Upper lobe of right lung (tissue), 1 donor: ENCODE data around the gene CXCR5. TPM values are rescaled to one million over a fixed set of nuclear protein-coding genes. Genes with fewer than 3 reads are reported as not detected.

Source experiments
- ATAC-seq: fragments of 200-7000 bp; cut with Tn5 transposase; one replicate; pipeline ENCODE4 v1.9.1; 2020; ENCODE audit warnings: mild to moderate bottlenecking, moderate library complexity
- DNase-seq: peaks from one replicate; pipeline ENCODE4 v3.0.0-alpha.2; 2020
- H3K27ac ChIP-seq: fragments of 200-600 bp; one replicate; pipeline ENCODE4 v1.8.0; 2022
- H3K27me3 ChIP-seq: fragments of 200-600 bp; one replicate; pipeline ENCODE4 v1.8.0; 2022; ENCODE audit warnings: mild to moderate bottlenecking
- H3K36me3 ChIP-seq: fragments of 200-600 bp; one replicate; pipeline ENCODE4 v1.8.0; 2022
- H3K4me1 ChIP-seq: fragments of 200-600 bp; one replicate; pipeline ENCODE4 v1.8.0; 2022
- H3K4me3 ChIP-seq: fragments of 200-600 bp; one replicate; pipeline ENCODE4 v1.8.0; 2022; ENCODE audit warnings: mild to moderate bottlenecking
- H3K9me3 ChIP-seq: fragments of 200-600 bp; one replicate; pipeline ENCODE4 v1.8.0; 2022
- intact Hi-C: fragments of 100-400 bp; cut with DNase I; formaldehyde crosslinking; loops from one replicate; pipeline ENCODE4 v1.11.0; 2022
- total RNA-seq: library from RNA; stranded (reverse); fragmentation: NEBNext Ultra II Directional; extraction: Animal tissue kit (Norgen Biotek cat#: 25700); gene quantifications from one replicate; pipeline ENCODE4 v1.2.1, GENCODE V29; 2021
- TF ChIP-seq, protein P1 (sequence below): fragments of 200-600 bp; IDR thresholded peaks from one replicate; pipeline ENCODE4 v1.8.0; 2022; ENCODE audit warnings: antibody characterized with exemption
- donor health status: DM: no; HTN: yes; CAD: no; lungs with severe emphysema.

CXCR5 gene
- total RNA-seq, 1 donor from 2014 or later = not detected

- DNase-seq (no peak), ATAC-seq (no peak)
- Histone ChIP-seq H3K36me3 (no peaks in the 10 kb centered on the region), H3K4me3 (no peak overlapping the region), H3K4me1 (peaks cover 27% of the 10 kb centered on the region), H3K27ac (no peak overlapping the region), H3K9me3 (no peaks in the 10 kb centered on the region), H3K27me3 (no peaks in the 10 kb centered on the region)
- intact Hi-C loops = no loop called here
- TF ChIP-seq, protein P1, sequence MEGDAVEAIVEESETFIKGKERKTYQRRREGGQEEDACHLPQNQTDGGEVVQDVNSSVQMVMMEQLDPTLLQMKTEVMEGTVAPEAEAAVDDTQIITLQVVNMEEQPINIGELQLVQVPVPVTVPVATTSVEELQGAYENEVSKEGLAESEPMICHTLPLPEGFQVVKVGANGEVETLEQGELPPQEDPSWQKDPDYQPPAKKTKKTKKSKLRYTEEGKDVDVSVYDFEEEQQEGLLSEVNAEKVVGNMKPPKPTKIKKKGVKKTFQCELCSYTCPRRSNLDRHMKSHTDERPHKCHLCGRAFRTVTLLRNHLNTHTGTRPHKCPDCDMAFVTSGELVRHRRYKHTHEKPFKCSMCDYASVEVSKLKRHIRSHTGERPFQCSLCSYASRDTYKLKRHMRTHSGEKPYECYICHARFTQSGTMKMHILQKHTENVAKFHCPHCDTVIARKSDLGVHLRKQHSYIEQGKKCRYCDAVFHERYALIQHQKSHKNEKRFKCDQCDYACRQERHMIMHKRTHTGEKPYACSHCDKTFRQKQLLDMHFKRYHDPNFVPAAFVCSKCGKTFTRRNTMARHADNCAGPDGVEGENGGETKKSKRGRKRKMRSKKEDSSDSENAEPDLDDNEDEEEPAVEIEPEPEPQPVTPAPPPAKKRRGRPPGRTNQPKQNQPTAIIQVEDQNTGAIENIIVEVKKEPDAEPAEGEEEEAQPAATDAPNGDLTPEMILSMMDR = no peak
Measured at GRCh38 chr11:118885831-118886565, 2.3 kb downstream of the CXCR5 start.

DNA sequence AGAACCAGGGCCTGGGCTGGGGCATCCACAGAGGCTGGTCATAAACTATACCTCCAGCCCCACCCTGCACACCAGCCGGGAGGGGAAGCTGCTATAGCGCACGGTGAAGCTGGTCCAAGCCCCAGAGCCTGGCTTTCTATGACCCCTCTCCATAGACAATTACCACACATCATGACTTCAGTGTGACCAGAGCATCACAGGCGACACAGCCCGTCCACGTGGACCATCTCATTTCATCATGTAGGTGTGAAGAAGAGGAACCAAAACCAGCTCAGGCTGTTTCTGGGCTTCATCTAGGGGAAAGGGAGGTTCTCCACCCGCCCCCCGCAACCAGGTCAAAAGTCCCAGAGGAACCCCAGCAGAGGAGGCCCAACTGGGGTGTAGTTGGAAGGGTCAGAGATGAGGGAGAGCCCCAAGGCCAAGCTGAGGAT lies 3.0 kb downstream of the CXCR5 start:
- DNase-seq = no peak
- TF ChIP-seq, protein P1 = no peak
- no peaks in the 10 kb centered on the region for H3K27me3 ChIP-seq
- H3K4me3 ChIP-seq = no peak overlapping the region
- peak; percentile 12 for ATAC-seq
- peaks cover 27% of the 10 kb centered on the region for H3K4me1 ChIP-seq
- no peaks in the 10 kb centered on the region for H3K36me3 ChIP-seq
- H3K27ac ChIP-seq = no peak overlapping the region
- H3K9me3 ChIP-seq = no peaks in the 10 kb centered on the region
- intact Hi-C loops = no loop called here

DNA sequence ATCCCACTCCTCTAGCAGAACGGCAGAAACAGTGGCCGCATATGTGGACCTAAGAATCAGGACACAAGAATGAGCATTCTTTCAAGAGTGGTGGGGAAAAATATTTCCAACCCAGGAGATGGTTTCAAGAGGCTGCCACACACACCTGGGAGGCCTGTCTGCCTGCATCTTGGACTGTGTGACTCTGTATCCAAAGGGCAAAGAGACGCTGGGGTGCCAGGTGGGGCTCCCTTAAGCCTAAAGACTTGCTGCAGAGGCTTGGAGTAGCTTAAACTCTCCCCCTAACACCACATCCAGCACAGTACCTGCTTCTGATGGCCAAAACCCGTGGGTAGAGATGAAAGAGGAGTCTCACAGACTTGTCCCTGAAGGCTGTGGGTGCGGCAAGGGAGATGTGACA lies 3.5 kb downstream of the CXCR5 start:
- Histone ChIP-seq H3K27ac (peak overlapping the region; percentile 11), H3K27me3 (no peaks in the 10 kb centered on the region), H3K4me3 (no peak overlapping the region), H3K36me3 (no peaks in the 10 kb centered on the region), H3K9me3 (no peaks in the 10 kb centered on the region), H3K4me1 (peaks cover 27% of the 10 kb centered on the region)
- TF ChIP-seq, protein P1 = no peak
- intact Hi-C loops = no loop called here
- ATAC-seq (no peak), DNase-seq (no peak)

- H3K27ac ChIP-seq = no peak overlapping the region
- peaks cover 27% of the 10 kb centered on the region for H3K4me1 ChIP-seq
- H3K27me3 ChIP-seq = no peaks in the 10 kb centered on the region
- TF ChIP-seq, protein P1 = no peak
- intact Hi-C loops = no loop called here
- H3K9me3 ChIP-seq = no peaks in the 10 kb centered on the region
- H3K36me3 ChIP-seq = no peaks in the 10 kb centered on the region
- no peak for DNase-seq
- no peak for ATAC-seq
- H3K4me3 ChIP-seq = no peak overlapping the region
Measured at GRCh38 chr11:118888398-118888797, 4.7 kb downstream of the CXCR5 start.

DNA sequence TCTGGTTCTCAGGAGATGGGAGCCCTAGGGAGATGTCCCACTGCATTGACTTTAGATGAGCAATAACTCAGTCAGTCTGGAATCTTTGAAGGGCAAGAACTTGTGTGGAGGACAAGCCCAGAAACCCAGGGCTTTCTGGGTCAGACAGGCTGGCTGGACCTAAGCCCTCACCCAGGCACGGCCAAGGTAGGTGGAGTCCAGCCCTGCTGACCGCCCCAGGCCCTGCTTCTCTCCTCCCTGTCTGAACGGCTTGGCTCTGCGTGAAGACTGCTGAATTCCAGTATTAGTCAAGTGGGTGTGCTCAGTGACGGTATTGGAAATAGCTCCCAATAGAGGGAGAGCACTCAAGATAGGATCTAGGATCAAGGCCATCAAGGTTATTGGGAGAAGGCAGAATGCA lies 6.1 kb downstream of the CXCR5 start:
- no peak for DNase-seq
- peak; percentile 62 for ATAC-seq
- H3K27me3 ChIP-seq = no peaks in the 10 kb centered on the region
- H3K27ac ChIP-seq = no peak overlapping the region
- peaks cover 27% of the 10 kb centered on the region for H3K4me1 ChIP-seq
- H3K36me3 ChIP-seq = no peaks in the 10 kb centered on the region
- TF ChIP-seq, protein P1 = no peak
- intact Hi-C loops = no loop called here
- H3K4me3 ChIP-seq = no peak overlapping the region
- no peaks in the 10 kb centered on the region for H3K9me3 ChIP-seq
